GM08714 (cell line): ENCODE measurements around the gene CGB1.

Source experiments
- H3K4me3 ChIP-seq: fragments of 200-500 bp; sonication (Bioruptor generic); 2 replicates; pipeline ENCODE4 v1.5.1; 2014; ENCODE audit warnings: mild to moderate bottlenecking, low read length, inconsistent platforms
- ZNF274 ChIP-seq: IDR thresholded peaks from 2 replicates; pipeline ENCODE4 v1.6.1; 2012; ENCODE audit warnings: mild to moderate bottlenecking, low read depth, low read length

CGB1 gene

GRCh38 chr19:49017666-49018351 is 18.9 kb downstream of the CGB1 start:
- peak overlapping the region; percentile 33; the same call in 1 of the 2 replicates for H3K4me3 ChIP-seq
- TF ChIP-seq ZNF274: no peak

- no peak for TF ChIP-seq ZNF274
- H3K4me3 ChIP-seq: peak within 1 kb of the TSS; percentile 33; the same call in 1 of the 2 replicates
These were observed 19.5 kb downstream of the CGB1 start, which contains the start of gene LHB for GRCh38 chr19:49017041-49017665. LHB (minus strand) TSS chr19:49017091; CDS start chr19:49017081, 10 bp downstream.

DNA sequence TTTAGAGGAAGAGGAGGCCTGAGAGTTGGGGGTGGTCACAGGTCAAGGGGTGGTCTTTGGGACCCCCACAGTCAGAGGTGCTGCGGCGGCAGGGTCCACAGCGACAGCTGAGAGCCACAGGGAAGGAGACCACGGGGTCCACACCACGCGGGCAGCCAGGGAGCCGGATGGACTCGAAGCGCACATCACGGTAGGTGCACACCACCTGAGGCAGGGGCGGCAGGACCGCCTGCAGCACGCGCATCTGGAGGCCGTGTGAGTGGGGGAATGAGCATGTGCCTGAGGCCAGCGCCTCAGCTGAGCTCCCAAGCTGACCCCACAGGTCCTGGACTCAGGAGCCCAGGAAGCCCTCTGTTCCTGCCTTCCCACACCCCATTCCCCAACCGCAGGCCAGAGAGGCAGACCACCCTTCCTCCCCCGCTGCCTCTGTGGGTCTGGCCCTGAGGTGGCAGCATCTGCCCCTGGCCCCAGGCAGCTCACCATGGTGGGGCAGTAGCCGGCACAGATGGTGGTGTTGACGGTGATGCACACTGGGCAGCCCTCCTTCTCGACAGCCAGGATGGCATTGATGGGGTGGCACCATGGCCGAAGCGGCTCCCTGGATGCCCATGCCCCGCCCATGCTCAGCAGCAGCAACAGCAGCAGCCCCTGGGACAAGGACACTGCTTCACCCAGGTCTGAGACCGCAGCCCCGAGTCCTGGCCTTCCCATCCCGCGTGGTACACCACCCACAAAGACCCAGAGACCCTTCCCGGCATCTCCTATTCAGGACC is 20.4 kb downstream of the CGB1 start:
- TF ChIP-seq ZNF274: no peak
- no peak overlapping the region for H3K4me3 ChIP-seq

DNA sequence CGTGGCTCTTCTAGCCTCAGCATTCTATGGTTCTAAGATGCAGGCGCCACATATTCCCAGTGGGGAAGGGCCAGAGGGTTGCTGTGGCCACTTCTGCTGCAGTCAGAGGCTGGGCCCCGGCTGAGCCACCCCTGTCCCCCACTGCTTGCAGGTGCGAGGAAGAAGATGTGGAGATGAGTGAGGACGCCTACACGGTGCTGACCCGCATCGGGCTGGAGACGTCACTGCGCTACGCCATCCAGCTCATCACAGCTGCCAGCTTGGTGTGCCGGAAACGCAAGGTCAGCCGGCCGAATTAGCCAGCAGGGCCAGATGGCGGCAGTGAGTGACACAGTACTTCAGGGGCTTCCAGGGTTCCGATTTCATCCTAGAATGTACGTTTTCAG is 21.8 kb downstream of the CGB1 start:
- no peak overlapping the region for H3K4me3 ChIP-seq
- no peak for TF ChIP-seq ZNF274

DNA sequence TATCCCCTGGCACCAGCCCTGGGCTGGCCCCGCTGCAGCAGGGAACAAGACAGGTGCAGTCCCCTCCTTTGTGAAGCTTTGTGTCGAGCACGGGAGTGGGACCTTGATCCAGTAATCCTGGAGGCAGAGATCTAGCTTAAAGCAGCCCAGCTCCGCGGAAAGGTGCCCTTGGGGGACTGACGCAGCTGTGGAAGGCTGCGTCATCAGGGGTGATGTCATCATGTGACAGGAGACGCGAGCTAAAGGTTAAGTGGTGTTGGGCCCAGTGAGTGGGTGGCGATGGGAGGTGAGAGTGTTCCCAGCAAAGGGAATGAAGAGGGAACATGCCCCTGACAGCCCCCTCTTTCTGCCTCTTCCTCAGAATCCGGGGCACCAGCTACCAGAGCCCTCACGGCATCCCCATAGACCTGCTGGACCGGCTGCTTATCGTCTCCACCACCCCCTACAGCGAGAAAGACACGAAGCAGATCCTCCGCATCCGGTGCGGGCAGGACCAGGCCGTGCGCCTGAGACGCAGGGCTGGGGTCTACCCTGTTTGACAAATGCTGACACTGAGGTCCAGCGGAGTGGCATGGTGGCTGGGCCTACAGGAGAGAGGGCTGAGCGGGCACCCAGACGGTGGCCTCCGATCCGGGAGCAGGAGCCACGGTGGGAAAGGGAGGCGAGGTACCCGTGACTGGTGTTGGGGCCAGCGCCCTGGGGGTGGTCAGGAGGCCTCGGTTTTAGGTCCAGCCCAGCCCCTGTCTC is 22.4 kb downstream of the CGB1 start:
- TF ChIP-seq ZNF274: no peak
- no peak overlapping the region for H3K4me3 ChIP-seq

DNA sequence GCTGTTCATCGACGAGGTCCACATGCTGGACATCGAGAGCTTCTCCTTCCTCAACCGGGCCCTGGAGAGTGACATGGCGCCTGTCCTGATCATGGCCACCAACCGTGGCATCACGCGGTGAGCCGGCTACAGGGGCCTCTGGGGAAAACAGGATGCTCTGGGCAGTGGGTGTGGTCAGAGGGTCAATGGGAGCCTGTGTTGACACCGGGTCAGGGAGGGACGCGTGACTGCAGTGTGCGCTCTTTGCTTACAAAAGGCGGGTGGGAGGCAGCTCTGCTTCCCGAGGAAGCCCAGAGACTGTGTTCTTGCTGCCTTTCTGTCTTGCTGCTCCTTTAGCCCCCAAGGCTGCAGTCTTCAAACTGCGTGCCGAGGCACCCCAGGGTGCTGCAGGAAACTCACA is 25.5 kb downstream of the CGB1 start:
- TF ChIP-seq ZNF274: no peak
- H3K4me3 ChIP-seq: no peak overlapping the region

DNA sequence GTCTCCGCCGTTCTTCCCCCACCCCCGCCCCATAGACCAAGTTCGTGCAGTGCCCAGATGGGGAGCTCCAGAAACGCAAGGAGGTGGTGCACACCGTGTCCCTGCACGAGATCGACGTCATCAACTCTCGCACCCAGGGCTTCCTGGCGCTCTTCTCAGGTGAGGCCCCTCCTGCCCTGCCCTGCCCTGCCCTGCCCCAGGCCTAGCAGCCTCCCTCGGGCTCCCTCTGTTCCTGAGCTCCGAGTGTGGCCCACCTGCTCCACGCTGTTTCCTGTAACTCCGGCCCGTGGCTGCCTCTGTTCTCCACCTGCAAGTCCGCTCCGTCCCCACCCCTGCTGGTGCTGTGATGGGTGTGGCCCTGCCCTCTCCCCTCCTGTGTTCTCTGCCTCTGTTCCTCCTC is 26.2 kb downstream of the CGB1 start:
- no peak for TF ChIP-seq ZNF274

DNA sequence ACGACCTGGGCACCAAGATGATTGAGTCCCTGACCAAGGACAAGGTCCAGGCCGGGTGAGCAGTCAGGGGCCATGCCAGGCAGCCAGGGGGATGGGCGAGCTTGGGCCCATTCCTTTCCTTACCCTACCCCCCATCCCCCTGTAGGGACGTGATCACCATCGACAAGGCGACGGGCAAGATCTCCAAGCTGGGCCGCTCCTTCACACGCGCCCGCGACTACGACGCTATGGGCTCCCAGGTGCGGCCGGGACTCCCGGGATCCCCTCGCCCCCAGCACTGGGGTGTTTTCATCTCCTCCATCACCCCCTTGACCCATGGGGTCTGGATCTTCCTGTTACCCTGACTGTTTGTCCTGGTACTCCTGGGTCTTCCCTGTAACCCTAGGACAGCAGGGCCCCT is 26.9 kb downstream of the CGB1 start:
- TF ChIP-seq ZNF274: no peak
- H3K4me3 ChIP-seq: no peak overlapping the region

More for the DNA sequence above, 26.2 kb downstream of the CGB1 start:
- no peak overlapping the region for H3K4me3 ChIP-seq

DNA sequence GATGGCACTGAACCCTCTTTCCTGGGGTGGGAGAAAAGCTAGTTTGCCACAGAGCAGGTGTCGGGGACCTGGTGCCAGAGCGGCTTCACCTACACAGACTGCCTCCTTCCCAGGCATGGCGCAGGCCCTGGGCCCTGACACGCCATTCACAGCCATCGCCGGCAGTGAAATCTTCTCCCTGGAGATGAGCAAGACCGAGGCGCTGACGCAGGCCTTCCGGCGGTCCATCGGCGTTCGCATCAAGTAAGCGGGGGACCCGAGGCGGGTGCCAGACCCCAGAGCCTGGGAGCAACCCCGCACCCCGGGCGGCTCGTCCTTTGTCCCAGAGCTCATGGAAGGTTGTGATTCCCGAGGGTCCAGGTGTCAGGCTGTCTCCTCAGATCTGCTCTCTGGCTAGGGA is 29.8 kb downstream of the CGB1 start:
- no peak overlapping the region for H3K4me3 ChIP-seq

GRCh38 chr19:49004964-49005614 is 31.6 kb downstream of the CGB1 start:
- TF ChIP-seq ZNF274: no peak
- no peak overlapping the region for H3K4me3 ChIP-seq

More for the DNA sequence above, 29.8 kb downstream of the CGB1 start:
- no peak for TF ChIP-seq ZNF274

GRCh38 chr19:49004133-49004532 is 32.6 kb downstream of the CGB1 start:
- no peak for TF ChIP-seq ZNF274
- H3K4me3 ChIP-seq: no peak overlapping the region

GRCh38 chr19:48999481-49000325 is 37.0 kb downstream of the CGB1 start:
- H3K4me3 ChIP-seq: no peak overlapping the region
- TF ChIP-seq ZNF274: no peak

GRCh38 chr19:48997972-48998371 is 38.7 kb downstream of the CGB1 start:
- TF ChIP-seq ZNF274: no peak
- H3K4me3 ChIP-seq: no peak overlapping the region
